HepG2 (cell line): Measurements from ENCODE around the gene PSMB3. TPM values are rescaled to one million over a fixed set of nuclear protein-coding genes. Genes with fewer than 3 reads are reported as not detected.

ENCODE experiments used
- CREB1 ChIP-seq, 2 experiments: fragments of 450-650 bp in 1 of 2; IDR thresholded peaks; 2 replicates each; pipeline ENCODE4 v1.6.1; 2016 to 2017; ENCODE audit warnings: control low read depth in 1 of 2, mild to moderate bottlenecking in 1 of 2, missing compliant biosample characterization in 1 of 2, missing genetic modification characterization in 1 of 2
- CREB3 ChIP-seq: sonication (generic); formaldehyde crosslinking; IDR thresholded peaks from 2 replicates; pipeline ENCODE4 v1.5.0; 2020; ENCODE audit warnings: missing genetic modification reagents
- ELF4 ChIP-seq: sonication (generic); formaldehyde crosslinking; IDR thresholded peaks from 2 replicates; pipeline ENCODE4 v1.5.0; 2020; ENCODE audit warnings: missing genetic modification reagents, mild to moderate bottlenecking, moderate library complexity, borderline replicate concordance
- HMGA1 ChIP-seq: sonication (generic); formaldehyde crosslinking; conservative IDR thresholded peaks from 2 replicates; pipeline ENCODE4 v1.4.0; 2020; ENCODE audit warnings: missing genetic modification reagents
- ISX ChIP-seq: sonication (generic); formaldehyde crosslinking; conservative IDR thresholded peaks from 2 replicates; pipeline ENCODE4 v1.5.0; 2020; ENCODE audit warnings: missing genetic modification reagents
- JUNB ChIP-seq: sonication (generic); formaldehyde crosslinking; IDR thresholded peaks from 2 replicates; pipeline ENCODE4 v1.8.0; 2022; ENCODE audit warnings: missing genetic modification reagents, mild to moderate bottlenecking, borderline replicate concordance
- KMT2B ChIP-seq: IDR thresholded peaks from 2 replicates; pipeline ENCODE4 v1.6.1; 2016; ENCODE audit warnings: missing genetic modification reagents, missing compliant biosample characterization
- MBNL3 ChIP-seq: fragments of 250-450 bp; sonication (Bioruptor Pico); conservative IDR thresholded peaks from 2 replicates; pipeline ENCODE4 v1.8.0; 2022; ENCODE audit warnings: mild to moderate bottlenecking, inconsistent platforms
- MXD1 ChIP-seq: sonication (generic); formaldehyde crosslinking; IDR thresholded peaks from 2 replicates; pipeline ENCODE4 v1.4.0; 2020; ENCODE audit warnings: mild to moderate bottlenecking, missing genetic modification reagents
- RFXANK ChIP-seq: IDR thresholded peaks from 2 replicates; pipeline ENCODE4 v1.6.1; 2016
- SCMH1 ChIP-seq: sonication (generic); formaldehyde crosslinking; IDR thresholded peaks from 2 replicates; pipeline ENCODE4 v1.9.0; 2021; ENCODE audit warnings: missing genetic modification reagents, mild to moderate bottlenecking, borderline replicate concordance
- SNRNP70 ChIP-seq: fragments of 200-400 bp; formaldehyde crosslinking; IDR thresholded peaks from 2 replicates; pipeline ENCODE4 v1.6.1; 2017; ENCODE audit warnings: mild to moderate bottlenecking, low read depth, low read length, moderate library complexity
- TFAP4 ChIP-seq: sonication (generic); IDR thresholded peaks from 2 replicates; pipeline ENCODE4 v1.6.1; 2016; ENCODE audit warnings: low read depth, borderline replicate concordance
- ZBTB4 ChIP-seq: sonication (generic); formaldehyde crosslinking; IDR thresholded peaks from 2 replicates; pipeline ENCODE4 v1.4.0; 2020; ENCODE audit warnings: missing genetic modification reagents, mild to moderate bottlenecking, borderline replicate concordance
- ZFP62 ChIP-seq: sonication (generic); formaldehyde crosslinking; IDR thresholded peaks from 2 replicates; pipeline ENCODE4 v1.4.0; 2020; ENCODE audit warnings: missing genetic modification reagents
- ZFY ChIP-seq: sonication (generic); formaldehyde crosslinking; IDR thresholded peaks from 2 replicates; pipeline ENCODE4 v1.4.0; 2020; ENCODE audit warnings: missing genetic modification reagents
- ZMYM3 ChIP-seq: sonication (generic); formaldehyde crosslinking; IDR thresholded peaks from 2 replicates; pipeline ENCODE4 v1.5.1; 2020; ENCODE audit warnings: mild to moderate bottlenecking, missing genetic modification reagents
- ZNF275 ChIP-seq: sonication (generic); formaldehyde crosslinking; IDR thresholded peaks from 2 replicates; pipeline ENCODE4 v1.8.0; 2022; ENCODE audit warnings: missing genetic modification reagents, mild to moderate bottlenecking, inconsistent platforms, borderline replicate concordance
- ZNF331 ChIP-seq: sonication (generic); formaldehyde crosslinking; IDR thresholded peaks from 2 replicates; pipeline ENCODE4 v1.4.0; 2020; ENCODE audit warnings: missing genetic modification reagents
- ZNF451 ChIP-seq: sonication (generic); formaldehyde crosslinking; IDR thresholded peaks from 2 replicates; pipeline ENCODE4 v1.5.0; 2020; ENCODE audit warnings: mild to moderate bottlenecking, missing genetic modification reagents
- ZNF598 ChIP-seq: sonication (generic); formaldehyde crosslinking; IDR thresholded peaks from 2 replicates; pipeline ENCODE4 v1.5.1; 2020; ENCODE audit warnings: mild to moderate bottlenecking, missing genetic modification reagents, borderline replicate concordance
- ZNF749 ChIP-seq: sonication (generic); formaldehyde crosslinking; IDR thresholded peaks from 2 replicates; pipeline ENCODE4 v1.8.0; 2022; ENCODE audit warnings: mild to moderate bottlenecking, missing genetic modification reagents, moderate library complexity, borderline replicate concordance
- ZSCAN31 ChIP-seq: sonication (generic); formaldehyde crosslinking; IDR thresholded peaks from 2 replicates; pipeline ENCODE4 v1.5.0; 2020; ENCODE audit warnings: low read depth, mild to moderate bottlenecking, missing genetic modification reagents
- polyA plus RNA-seq, 8 experiments: library from polyadenylated mRNA; depleted of rRNA in 3 of 8; stranded (reverse) in 7 of 8; unstranded in 1 of 8; fragments of >200 nt; fragmentation: Illumina TruSeq in 4 of 8; extraction: Trizol in 4 of 8; gene quantifications; 2 replicates each; pipeline versions ENCODE4 v1.2.1 to v1.2.3, GENCODE V29; 2011 to 2016; ENCODE audit warnings: low read depth in 4 of 8, missing spikeins in 1 of 8, mixed read lengths in 1 of 8; ENCODE audit not compliant: insufficient read depth in 1 of 8
- total RNA-seq, 5 experiments: library from RNA; depleted of rRNA; stranded (reverse); fragments of >200 nt; fragmentation: Illumina TruSeq; extraction: Trizol; gene quantifications; 2 replicates each; pipeline ENCODE4 v1.2.3, GENCODE V29; 2016; ENCODE audit warnings: low read depth in 1 of 5

Gene PSMB3
- total and polyA plus RNA-seq, 2 of the 13 experiments (the other 11 are each of a cell fraction or from before 2014, with no cell fraction given) = 366 to 517 TPM

GRCh38 chr17:38798614-38799500 is 46.3 kb downstream of the PSMB3 start (continued):
- TF ChIP-seq TFAP4 (no peak), ZNF331 (0 out of 2 replicates have a peak, but pooled peaks have one; percentile 42), MXD1 (CRISPR knock-in tag) (peak; percentile 61), HMGA1 (no peak), ZBTB4 (CRISPR knock-in tag) (no peak; the same call in 1 of the 2 replicates), MBNL3 (CRISPR knock-in tag) (no peak), RFXANK (CRISPR knock-in tag) (no peak), CREB3 (no peak), ZNF451 (no peak), CREB1 (IDR thresholded peaks at IDR 0.05) (no peak), CREB1 (CRISPR knock-in tag; IDR thresholded peaks at IDR 0.05) (no peak), ZNF749 (CRISPR knock-in tag) (no peak; the same call in 1 of the 2 replicates), ZNF598 (CRISPR knock-in tag) (no peak), ZMYM3 (no peak), ZFP62 (CRISPR knock-in tag) (no peak), ZFY (CRISPR knock-in tag) (peak; percentile 83), ISX (CRISPR knock-in tag) (no peak), ZNF275 (CRISPR knock-in tag) (no peak), ELF4 (CRISPR knock-in tag) (no peak; the same call in 1 of the 2 replicates), SNRNP70 (no peak), JUNB (CRISPR knock-in tag) (no peak), KMT2B (CRISPR knock-in tag) (no peak; the same call in 1 of the 2 replicates), ZSCAN31 (CRISPR knock-in tag) (peak; percentile 82; the same call in 1 of the 2 replicates), SCMH1 (CRISPR knock-in tag) (no peak)
